ENCODE measurements around the gene MAPK1. TPM values are rescaled to one million over a fixed set of nuclear protein-coding genes. Genes with fewer than 3 reads are reported as not detected.
"Not testable (repeated sequence)": the region's sequence is repeated elsewhere in the genome, so short reads cannot be mapped to it uniquely, and the experiment has no call there.

Gene MAPK1
- total RNA-seq, 1 donor from 2014 or later: 91.3 TPM

- H3K36me3 Mint-ChIP-seq (ENCODE audit: low read depth); H3K27ac Mint-ChIP-seq; H3K4me3 Mint-ChIP-seq; H3K27me3 Mint-ChIP-seq (ENCODE audit: insufficient read depth); H3K9me3 Mint-ChIP-seq; DNase-seq (ENCODE audit: low spot score); intact Hi-C loops (cut with micrococcal nuclease): not testable (repeated sequence)
- H3K4me1 Mint-ChIP-seq (ENCODE audit: low read depth): peaks cover 11% of the 10 kb centered on the region
These were observed 142.9 kb downstream of the MAPK1 start for GRCh38 chr22:21724496-21724895.

GRCh38 chr22:21721195-21721852 lies 146.1 kb downstream of the MAPK1 start:
- H3K4me3 Mint-ChIP-seq; H3K4me1 Mint-ChIP-seq (ENCODE audit: low read depth); H3K27me3 Mint-ChIP-seq (ENCODE audit: insufficient read depth); H3K9me3 Mint-ChIP-seq; DNase-seq (ENCODE audit: low spot score); intact Hi-C loops (cut with micrococcal nuclease); H3K36me3 Mint-ChIP-seq (ENCODE audit: low read depth); H3K27ac Mint-ChIP-seq: not testable (repeated sequence)

- H3K4me3 Mint-ChIP-seq; H3K27me3 Mint-ChIP-seq (ENCODE audit: insufficient read depth); DNase-seq (ENCODE audit: low spot score); H3K36me3 Mint-ChIP-seq (ENCODE audit: low read depth); H3K4me1 Mint-ChIP-seq (ENCODE audit: low read depth); intact Hi-C loops (cut with micrococcal nuclease); H3K9me3 Mint-ChIP-seq; H3K27ac Mint-ChIP-seq: not testable (repeated sequence)
These were observed 147.1 kb downstream of the MAPK1 start for GRCh38 chr22:21720191-21720859.

GRCh38 chr22:21719024-21719423 lies 148.4 kb downstream of the MAPK1 start:
- DNase-seq (ENCODE audit: low spot score): no peak
- Mint-ChIP-seq H3K27ac (no peak overlapping the region), H3K4me1 (ENCODE audit: low read depth) (no peaks in the 10 kb centered on the region), H3K27me3 (ENCODE audit: insufficient read depth) (peaks cover 3% of the 10 kb centered on the region), H3K9me3 (no peaks in the 10 kb centered on the region), H3K36me3 (ENCODE audit: low read depth) (no peaks in the 10 kb centered on the region), H3K4me3 (no peak overlapping the region)
- intact Hi-C loops (cut with micrococcal nuclease): no loop called here

GRCh38 chr22:21718499-21718898 lies 148.9 kb downstream of the MAPK1 start:
- intact Hi-C loops (cut with micrococcal nuclease): no loop called here
- H3K36me3 Mint-ChIP-seq (ENCODE audit: low read depth): peaks cover under 1% of the 10 kb centered on the region
- H3K27me3 Mint-ChIP-seq (ENCODE audit: insufficient read depth): peaks cover 6% of the 10 kb centered on the region
- no peak overlapping the region for H3K4me3 Mint-ChIP-seq
- no peaks in the 10 kb centered on the region for H3K9me3 Mint-ChIP-seq
- H3K27ac Mint-ChIP-seq: no peak overlapping the region
- peaks cover 2% of the 10 kb centered on the region for H3K4me1 Mint-ChIP-seq (ENCODE audit: low read depth)
- DNase-seq (ENCODE audit: low spot score): no peak

GRCh38 chr22:21716395-21717122 lies 150.9 kb downstream of the MAPK1 start:
- H3K27ac Mint-ChIP-seq; H3K27me3 Mint-ChIP-seq (ENCODE audit: insufficient read depth); DNase-seq (ENCODE audit: low spot score); intact Hi-C loops (cut with micrococcal nuclease); H3K4me1 Mint-ChIP-seq (ENCODE audit: low read depth); H3K36me3 Mint-ChIP-seq (ENCODE audit: low read depth); H3K9me3 Mint-ChIP-seq; H3K4me3 Mint-ChIP-seq: not testable (repeated sequence)

GRCh38 chr22:21714786-21715185 lies 152.7 kb downstream of the MAPK1 start:
- Mint-ChIP-seq H3K36me3 (ENCODE audit: low read depth) (peaks cover 1% of the 10 kb centered on the region), H3K9me3 (no peaks in the 10 kb centered on the region), H3K4me1 (ENCODE audit: low read depth) (peaks cover 7% of the 10 kb centered on the region), H3K27me3 (ENCODE audit: insufficient read depth) (peaks cover 9% of the 10 kb centered on the region), H3K27ac (no peak overlapping the region), H3K4me3 (no peak overlapping the region)
- DNase-seq (ENCODE audit: low spot score): no peak
- intact Hi-C loops (cut with micrococcal nuclease): loop anchor here (5.0 kb wide), 1 partner anchor 153 kb away; the partner anchor contains the start of gene MAPK1

GRCh38 chr22:21714059-21714770 lies 153.2 kb downstream of the MAPK1 start:
- H3K4me1 Mint-ChIP-seq (ENCODE audit: low read depth): peaks cover 7% of the 10 kb centered on the region
- intact Hi-C loops (cut with micrococcal nuclease): loop anchor here (5.0 kb wide), 1 partner anchor 153 kb away; the partner anchor contains the start of gene MAPK1
- H3K36me3 Mint-ChIP-seq (ENCODE audit: low read depth): peaks cover 1% of the 10 kb centered on the region
- H3K27ac Mint-ChIP-seq: no peak overlapping the region
- no peak for DNase-seq (ENCODE audit: low spot score)
- H3K9me3 Mint-ChIP-seq: no peaks in the 10 kb centered on the region
- peaks cover 9% of the 10 kb centered on the region for H3K27me3 Mint-ChIP-seq (ENCODE audit: insufficient read depth)
- H3K4me3 Mint-ChIP-seq: no peak overlapping the region

GRCh38 chr22:21713428-21714058 lies 153.9 kb downstream of the MAPK1 start:
- H3K4me1 Mint-ChIP-seq (ENCODE audit: low read depth): peaks cover 7% of the 10 kb centered on the region
- no peaks in the 10 kb centered on the region for H3K9me3 Mint-ChIP-seq
- peaks cover 9% of the 10 kb centered on the region for H3K27me3 Mint-ChIP-seq (ENCODE audit: insufficient read depth)
- intact Hi-C loops (cut with micrococcal nuclease): loop anchor here (1.0 to 5.0 kb wide), 5 partner anchors 13 to 239 kb away; partner anchors contain the start of genes MAPK1 and PPM1F
- H3K4me3 Mint-ChIP-seq: no peak overlapping the region
- DNase-seq (ENCODE audit: low spot score): no peak
- H3K36me3 Mint-ChIP-seq (ENCODE audit: low read depth): peaks cover 1% of the 10 kb centered on the region
- H3K27ac Mint-ChIP-seq: no peak overlapping the region

GRCh38 chr22:21712751-21713427 lies 154.6 kb downstream of the MAPK1 start:
- Mint-ChIP-seq H3K4me3 (no peak overlapping the region), H3K4me1 (ENCODE audit: low read depth) (peaks cover 7% of the 10 kb centered on the region), H3K9me3 (no peaks in the 10 kb centered on the region), H3K27me3 (ENCODE audit: insufficient read depth) (peaks cover 7% of the 10 kb centered on the region), H3K27ac (no peak overlapping the region), H3K36me3 (ENCODE audit: low read depth) (peaks cover 1% of the 10 kb centered on the region)
- DNase-seq (ENCODE audit: low spot score): peak; percentile 36
- intact Hi-C loops (cut with micrococcal nuclease): loop anchor here (1.0 to 5.0 kb wide), 5 partner anchors 13 to 240 kb away; partner anchors contain the start of genes MAPK1 and PPM1F

GRCh38 chr22:21711851-21712250 lies 155.6 kb downstream of the MAPK1 start:
- Mint-ChIP-seq H3K4me1 (ENCODE audit: low read depth) (peaks cover 7% of the 10 kb centered on the region), H3K36me3 (ENCODE audit: low read depth) (peaks cover 1% of the 10 kb centered on the region)

GRCh38 chr22:21710156-21710555 lies 157.3 kb downstream of the MAPK1 start:
- no peak overlapping the region for H3K27ac Mint-ChIP-seq
- H3K4me1 Mint-ChIP-seq (ENCODE audit: low read depth): peaks cover 7% of the 10 kb centered on the region
- intact Hi-C loops (cut with micrococcal nuclease): loop anchor here (5.0 kb wide), 1 partner anchor 157 kb away; the partner anchor contains the start of gene MAPK1
- H3K9me3 Mint-ChIP-seq: no peaks in the 10 kb centered on the region
- peaks cover 1% of the 10 kb centered on the region for H3K36me3 Mint-ChIP-seq (ENCODE audit: low read depth)
- H3K27me3 Mint-ChIP-seq (ENCODE audit: insufficient read depth): peaks cover 6% of the 10 kb centered on the region
- no peak for DNase-seq (ENCODE audit: low spot score)
- H3K4me3 Mint-ChIP-seq: no peak overlapping the region

More at GRCh38 chr22:21711851-21712250, 155.6 kb downstream of the MAPK1 start:
- intact Hi-C loops (cut with micrococcal nuclease): loop anchor here (2.0 to 5.0 kb wide), 2 partner anchors 155 to 241 kb away; partner anchors contain the start of genes MAPK1 and PPM1F
- no peak overlapping the region for H3K4me3 Mint-ChIP-seq
- H3K9me3 Mint-ChIP-seq: no peaks in the 10 kb centered on the region
- DNase-seq (ENCODE audit: low spot score): no peak
- no peak overlapping the region for H3K27ac Mint-ChIP-seq
- peaks cover 6% of the 10 kb centered on the region for H3K27me3 Mint-ChIP-seq (ENCODE audit: insufficient read depth)
